NCI-H446 (cell line): ENCODE measurements around the gene OBSL1.

Source experiments
- DNase-seq, 2 experiments: peaks; one replicate each; lab custom pipeline; 2025; lab: John Stamatoyannopoulos, UW

OBSL1 gene

GRCh38 chr2:219571311-219572236 is at the start of gene OBSL1:
OBSL1 (minus strand) TSS chr2:219571539; CDS start chr2:219571232, 307 bp downstream.
- peak in 1 of 2 experiments; percentile 56 for DNase-seq

- DNase-seq = no peak
Measured at GRCh38 chr2:219620546-219620945, 49.2 kb upstream of the OBSL1 start.

- no peak for DNase-seq
Measured at GRCh38 chr2:219619235-219619634, 47.9 kb upstream of the OBSL1 start.

GRCh38 chr2:219618733-219619122 is 47.4 kb upstream of the OBSL1 start:
- DNase-seq = no peak

GRCh38 chr2:219616550-219616949 is 45.2 kb upstream of the OBSL1 start:
- no peak for DNase-seq

- DNase-seq = no peak
Measured at GRCh38 chr2:219615894-219616293, 44.6 kb upstream of the OBSL1 start.

- no peak for DNase-seq
Measured at GRCh38 chr2:219615036-219615435, 43.7 kb upstream of the OBSL1 start.

- no peak for DNase-seq
Measured at GRCh38 chr2:219614076-219614860, 42.9 kb upstream of the OBSL1 start.

GRCh38 chr2:219613461-219614070 is 42.2 kb upstream of the OBSL1 start:
- no peak for DNase-seq

- DNase-seq = no peak
Measured at GRCh38 chr2:219612577-219613286, 41.4 kb upstream of the OBSL1 start.

GRCh38 chr2:219611866-219612576 is 40.7 kb upstream of the OBSL1 start:
- DNase-seq = no peak

GRCh38 chr2:219611306-219611705 is 40.0 kb upstream of the OBSL1 start:
- DNase-seq = no peak

- DNase-seq = no peak
Measured at GRCh38 chr2:219609149-219609750, 37.9 kb upstream of the OBSL1 start.

GRCh38 chr2:219608399-219608964 is 37.1 kb upstream of the OBSL1 start:
- no peak for DNase-seq

- no peak for DNase-seq
Measured at GRCh38 chr2:219607931-219608330, 36.6 kb upstream of the OBSL1 start.

- DNase-seq = no peak
Measured at GRCh38 chr2:219605607-219605954, 34.2 kb upstream of the OBSL1 start.

- no peak for DNase-seq
Measured at GRCh38 chr2:219603771-219604170, 32.4 kb upstream of the OBSL1 start.

- DNase-seq = no peak
Measured at GRCh38 chr2:219598308-219599078, 27.2 kb upstream of the OBSL1 start.

- peak; percentile 91 to 92 for DNase-seq
Measured at GRCh38 chr2:219597552-219598307, 26.4 kb upstream of the OBSL1 start, which contains the start of gene STK11IP. STK11IP (plus strand) TSS chr2:219597857; CDS start chr2:219598120, 263 bp downstream.
